ENCODE results near the gene CFAP65. TPM values are rescaled to one million over a fixed set of nuclear protein-coding genes. Genes with fewer than 3 reads are reported as not detected.

The CFAP65 gene
- total and polyA plus RNA-seq, 9 of the 15 experiments (the other 6 are each of a cell fraction or from before 2014, with no cell fraction given), result not detected

- WGBS (ENCODE audit: insufficient coverage, low coverage, missing lambda C conversion rate), result 0% methylated on average over 1 of the region's 2 CpGs
- no TSS peak for BruUV-seq (replicated peaks)
- H4K20me1 ChIP-seq (replicated peaks; ENCODE audit: control insufficient read depth, insufficient read depth, low read length), result no peaks in the 10 kb centered on the region
- no peak overlapping the region for H3K27ac ChIP-seq (ENCODE audit: extremely low read depth, low read depth, low read length)
- FAIRE-seq (no peak), DNase-seq (ENCODE audit: extremely low read depth in 1 of 4, low spot score in 3 of 4) (peak; percentile 26 to 34 (median 33)), ATAC-seq (no peak)
- H3K4me1 ChIP-seq (replicated peaks in 1 of 2; ENCODE audit: control insufficient read depth in 2 of 2, insufficient read depth in 2 of 2, low read length in 2 of 2), result peaks cover 12 to 46% of the 10 kb centered on the region in 2 experiments
- H2AFZ ChIP-seq (ENCODE audit: low read depth, low read length), result no peak overlapping the region
- ChIA-PET POLR2A (no interaction called here), CTCF (ENCODE audit: low intra/inter-chr PET ratio) (interaction anchor here (0.6 kb wide), 1 partner anchor 121 kb away, joined by 3 read pairs; no protein-coding TSS in a partner anchor)
- H3K4me3 ChIP-seq, result no peak overlapping the region
- no peak overlapping the region for H3K9ac ChIP-seq (ENCODE audit: insufficient read depth in 1 of 2, low read depth in 2 of 2, low read length in 2 of 2)
- no peaks in the 10 kb centered on the region for H3K9me3 ChIP-seq (replicated peaks; ENCODE audit: control insufficient read depth, insufficient read depth, low read depth, low read length)
- H3K4me2 ChIP-seq (ENCODE audit: insufficient read depth, low read length), result no peak overlapping the region
- H3K79me2 ChIP-seq (ENCODE audit: control insufficient read depth, insufficient read depth, low read length), result no peaks in the 10 kb centered on the region
- intact Hi-C loops (cut with micrococcal nuclease) (no loop called here), in situ Hi-C loops (cut with MboI) (no loop called here)
- no peaks in the 10 kb centered on the region for H3K9me1 ChIP-seq (ENCODE audit: control insufficient read depth, insufficient read depth, low read length)
- no peaks in the 10 kb centered on the region for H3K36me3 ChIP-seq (ENCODE audit: control insufficient read depth, insufficient read depth, low read length)
- peaks cover 0 to 34% of the 10 kb centered on the region in 2 experiments; a peak in 3 of 5 replicates for H3K27me3 ChIP-seq (ENCODE audit: control insufficient read depth in 2 of 2, insufficient read depth in 2 of 2, low read length in 2 of 2)
- TF ChIP-seq ZNF561 (CRISPR knock-in tag; conservative IDR thresholded peaks at IDR 0.05) (no peak), ZNF212 (CRISPR knock-in tag; IDR thresholded peaks at IDR 0.05) (no peak), RBM34 (IDR thresholded peaks at IDR 0.05; ENCODE audit: borderline replicate concordance, insufficient read depth, low read length) (no peak), HDAC6 (IDR thresholded peaks at IDR 0.05; ENCODE audit: low read depth, low read length) (no peak), CBFA2T3 (IDR thresholded peaks at IDR 0.05) (0 out of 2 replicates have a peak, but pooled peaks have one; percentile 14), HOMEZ (CRISPR knock-in tag; IDR thresholded peaks at IDR 0.05) (no peak), ZNF77 (CRISPR knock-in tag; IDR thresholded peaks at IDR 0.05) (no peak)
Measured at GRCh38 chr2:218997731-218998130, 43.6 kb downstream of the CFAP65 start.

All from K562 (cell line).